ENCODE measurements around the gene C5orf24.
"Not testable (repeated sequence)": the region's sequence is repeated elsewhere in the genome, so short reads cannot be mapped to it uniquely, and the experiment has no call there.

C5orf24 gene

DNA sequence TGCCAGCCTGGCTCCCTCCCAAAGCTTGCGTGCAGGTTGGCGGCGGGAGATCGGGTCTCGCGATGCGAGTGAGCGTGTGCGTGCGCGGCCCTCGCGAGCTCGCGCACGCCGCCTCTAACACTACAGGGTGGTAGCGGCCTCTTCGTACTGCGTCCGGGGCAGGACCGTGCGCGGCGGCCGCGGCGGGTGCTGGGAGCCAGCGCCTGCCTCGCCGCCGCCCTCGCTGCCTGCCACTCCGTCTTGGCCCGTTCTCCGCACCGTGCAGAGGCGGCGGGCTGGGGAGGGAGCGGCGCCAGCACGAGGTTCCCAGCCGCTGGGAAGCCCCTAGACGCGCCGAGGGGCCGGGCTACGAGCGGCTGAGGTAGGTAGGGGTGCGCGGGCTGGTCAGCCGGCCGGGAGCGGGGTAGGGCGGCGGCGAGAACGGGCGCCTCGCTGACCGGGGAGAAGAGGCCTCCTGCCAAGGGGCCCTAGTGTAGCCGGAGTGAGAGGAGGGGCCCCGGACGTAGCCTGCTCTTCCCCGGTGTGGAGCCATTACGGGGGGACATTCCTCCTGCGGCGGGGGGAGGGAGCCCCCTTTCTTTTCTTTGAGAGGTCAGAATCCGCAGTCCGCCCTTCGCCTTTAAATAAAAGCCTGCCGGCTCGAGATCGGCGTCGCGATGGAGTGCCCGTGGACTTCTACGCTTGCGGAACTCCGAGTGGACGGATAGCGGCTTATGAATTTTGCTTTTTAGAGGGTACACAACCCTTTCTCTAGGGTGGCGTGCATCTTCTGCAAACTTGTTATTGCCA lies at the start of gene C5orf24:
Gene C5orf24 (plus strand): TSS at position 117 of the 789 bp plus-strand sequence. CDS start 8,933 bp downstream, outside the sequence.
- DNase-seq, result peak; percentile 97

DNA sequence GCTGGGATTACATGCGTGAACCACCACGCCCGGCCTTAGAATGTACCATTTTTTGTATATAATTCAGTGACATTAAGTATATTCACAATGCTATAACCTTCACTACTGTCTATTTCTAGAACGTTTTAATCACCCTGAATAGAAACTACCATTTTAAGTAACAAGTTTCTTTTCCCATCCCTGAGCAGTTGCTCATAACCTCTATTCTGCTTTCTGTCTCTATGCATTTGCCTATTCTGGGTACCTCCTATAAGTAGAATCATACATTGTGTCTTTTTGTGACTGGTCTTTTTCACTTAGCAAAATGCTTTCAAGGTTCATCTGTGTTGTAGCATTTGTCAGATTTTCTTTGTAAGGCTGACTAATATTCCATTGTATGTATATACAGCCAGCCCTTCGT lies 47.3 kb upstream of the C5orf24 start:
- DNase-seq, result no peak

DNA sequence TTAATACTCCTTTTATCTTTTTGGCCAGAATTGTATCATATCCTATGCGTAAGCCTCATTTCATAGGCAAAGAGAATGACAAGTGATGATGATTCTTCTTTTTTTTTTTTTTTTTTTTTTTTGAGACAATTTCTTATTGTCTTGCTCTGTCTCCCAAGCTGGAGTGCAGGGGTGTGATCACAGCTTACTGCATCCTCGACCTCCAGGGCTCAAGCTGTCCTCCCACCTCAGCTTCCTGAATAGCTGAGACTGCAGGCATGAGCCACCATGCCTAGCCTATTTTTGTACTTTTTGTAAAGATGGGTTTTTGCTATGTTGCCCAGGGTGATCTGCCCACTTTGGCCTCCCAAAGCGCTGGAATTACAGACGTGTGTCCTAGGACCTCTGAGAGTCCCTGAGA lies 41.9 kb upstream of the C5orf24 start:
- no peak for DNase-seq

GRCh38 chr5:134813407-134813806 lies 32.4 kb upstream of the C5orf24 start:
- no peak for DNase-seq

- no peak for DNase-seq
Measured at GRCh38 chr5:134813827-134814226, 31.9 kb upstream of the C5orf24 start.

GRCh38 chr5:134817006-134817405 lies 28.8 kb upstream of the C5orf24 start:
- no peak for DNase-seq

- no peak for DNase-seq
Measured at GRCh38 chr5:134818776-134819175, 27.0 kb upstream of the C5orf24 start.

DNA sequence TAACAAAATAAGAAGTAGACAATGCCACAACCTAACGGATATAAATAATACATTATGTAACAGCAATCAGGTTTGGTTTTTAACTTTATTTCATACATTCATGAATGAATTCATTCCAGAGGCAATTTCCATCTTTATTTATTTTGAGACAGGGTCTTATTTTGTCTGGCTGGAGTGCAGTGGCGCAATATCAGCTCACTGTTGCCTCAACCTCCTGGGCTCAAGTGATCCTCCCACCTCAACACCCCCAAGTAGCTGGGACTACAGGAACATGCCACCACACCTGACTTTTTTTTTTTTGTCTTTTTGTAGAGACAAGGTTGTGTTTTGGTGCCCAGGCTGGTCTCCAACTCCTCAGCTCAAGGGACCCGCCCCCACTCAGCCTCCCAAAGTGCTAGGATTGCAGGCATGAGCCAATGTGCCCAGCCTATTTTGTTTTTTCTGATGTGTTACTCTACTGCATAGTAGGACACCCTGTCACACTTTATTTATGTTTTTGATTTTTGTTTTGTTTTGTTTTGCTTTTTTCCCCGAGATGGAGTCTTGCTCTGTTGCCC lies 26.3 kb upstream of the C5orf24 start:
- DNase-seq, result no peak

DNA sequence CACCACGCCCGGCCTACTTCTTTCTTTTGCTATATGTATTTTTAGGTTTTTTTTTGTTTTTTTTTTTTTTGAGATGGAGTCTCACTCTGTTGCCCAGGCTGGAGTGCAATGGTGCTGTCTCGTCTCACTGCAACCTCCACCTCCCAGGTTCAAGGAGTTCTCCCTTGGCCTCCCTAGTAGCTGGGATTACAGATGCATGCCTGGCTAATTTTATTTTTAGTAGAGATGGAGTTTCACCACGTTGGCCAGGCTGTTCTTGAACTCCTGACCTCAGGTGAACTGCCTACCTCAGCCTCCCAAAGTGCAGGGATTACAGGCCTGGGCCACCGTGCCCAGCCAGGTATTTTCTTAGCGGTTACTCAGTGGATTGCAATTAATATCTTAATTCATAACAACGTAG lies 23.9 kb upstream of the C5orf24 start:
- DNase-seq, result no peak

DNA sequence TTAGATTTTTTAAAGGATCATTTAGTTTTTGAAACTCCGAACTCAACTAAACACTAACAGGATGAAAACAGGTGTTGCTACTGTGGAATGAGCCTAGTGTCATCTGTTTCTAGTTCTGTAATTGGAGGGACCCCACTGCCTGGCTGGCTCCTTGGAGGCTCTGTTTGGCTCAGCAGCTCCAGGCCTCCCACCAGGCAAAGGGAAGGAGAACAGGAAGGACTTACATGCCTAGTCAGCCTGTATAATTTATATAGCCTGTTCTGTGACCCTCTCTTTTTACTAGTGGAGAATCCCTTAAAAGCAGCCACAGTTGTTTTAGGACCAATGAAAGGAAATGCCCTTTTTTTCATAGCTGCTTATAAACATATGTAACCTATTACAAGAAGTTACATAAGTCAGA lies 21.1 kb upstream of the C5orf24 start:
- no peak for DNase-seq

GRCh38 chr5:134825212-134825611 lies 20.6 kb upstream of the C5orf24 start:
- DNase-seq, result no peak

- DNase-seq, result no peak
Measured at GRCh38 chr5:134833340-134834032, 12.3 kb upstream of the C5orf24 start.

DNA sequence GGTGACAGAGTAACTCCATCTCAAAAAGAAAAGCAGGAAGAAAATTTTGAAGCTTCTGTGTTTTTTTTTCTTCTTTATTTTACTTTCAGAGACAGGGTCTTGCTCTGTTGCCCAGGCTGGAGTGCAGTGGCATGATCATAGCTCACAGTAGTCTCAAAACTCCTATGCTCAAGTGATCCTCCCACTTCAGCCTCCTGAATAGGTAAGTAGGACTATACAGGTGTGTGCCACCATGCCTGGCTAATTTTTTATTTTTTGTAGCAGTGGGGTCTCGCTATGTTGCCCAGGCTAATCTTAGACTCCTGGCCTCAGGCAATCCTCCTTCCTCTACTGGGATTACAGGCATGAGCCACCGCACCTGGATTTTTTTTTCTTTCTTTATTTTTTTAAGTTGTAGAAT lies 10.1 kb upstream of the C5orf24 start:
- no peak for DNase-seq

GRCh38 chr5:134837530-134838181 lies 8.1 kb upstream of the C5orf24 start:
- DNase-seq, result no peak

DNA sequence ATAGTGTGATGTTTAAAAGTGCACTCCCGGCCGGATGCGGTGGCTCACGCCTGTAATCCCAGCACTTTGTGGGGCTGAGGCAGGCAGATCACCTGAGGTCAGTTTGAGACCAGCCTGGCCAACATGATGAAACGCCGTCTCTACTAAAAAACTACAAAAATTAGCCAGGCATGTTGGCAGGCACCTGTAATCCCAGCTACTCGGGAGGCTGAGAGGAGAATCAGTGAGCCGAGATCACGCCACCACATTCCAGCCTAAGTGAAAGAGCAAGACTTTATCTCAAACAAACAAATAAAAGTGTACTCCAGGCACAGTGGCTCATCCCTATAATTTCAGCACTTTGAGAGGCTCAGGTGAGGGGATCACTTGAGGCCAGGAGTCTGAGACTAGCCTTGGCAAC lies 7.4 kb upstream of the C5orf24 start:
- DNase-seq, result not testable (repeated sequence)

GRCh38 chr5:134840811-134841210 lies 5.0 kb upstream of the C5orf24 start:
- DNase-seq, result no peak

- DNase-seq, result no peak
Measured at GRCh38 chr5:134844252-134844651, 1.5 kb upstream of the C5orf24 start.

GRCh38 chr5:134845335-134845851 lies 375 bp upstream of the C5orf24 start:
- DNase-seq, result no peak

DNA sequence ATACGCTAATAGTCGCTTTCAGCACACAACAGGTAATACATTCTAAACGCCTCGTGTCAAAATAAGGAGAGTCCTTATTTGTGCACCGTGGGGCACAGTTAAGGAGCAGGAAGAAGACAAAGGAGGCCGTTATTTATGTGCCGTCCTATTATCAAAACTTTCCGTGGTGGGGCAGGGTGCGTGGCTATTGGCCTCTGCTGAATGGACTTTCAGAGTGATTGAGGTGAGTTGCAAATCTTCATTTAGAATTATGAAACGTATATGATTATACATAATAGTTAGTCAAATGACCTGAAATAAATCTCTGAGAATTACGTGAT lies 833 bp downstream of the C5orf24 start:
- no peak for DNase-seq

DNA sequence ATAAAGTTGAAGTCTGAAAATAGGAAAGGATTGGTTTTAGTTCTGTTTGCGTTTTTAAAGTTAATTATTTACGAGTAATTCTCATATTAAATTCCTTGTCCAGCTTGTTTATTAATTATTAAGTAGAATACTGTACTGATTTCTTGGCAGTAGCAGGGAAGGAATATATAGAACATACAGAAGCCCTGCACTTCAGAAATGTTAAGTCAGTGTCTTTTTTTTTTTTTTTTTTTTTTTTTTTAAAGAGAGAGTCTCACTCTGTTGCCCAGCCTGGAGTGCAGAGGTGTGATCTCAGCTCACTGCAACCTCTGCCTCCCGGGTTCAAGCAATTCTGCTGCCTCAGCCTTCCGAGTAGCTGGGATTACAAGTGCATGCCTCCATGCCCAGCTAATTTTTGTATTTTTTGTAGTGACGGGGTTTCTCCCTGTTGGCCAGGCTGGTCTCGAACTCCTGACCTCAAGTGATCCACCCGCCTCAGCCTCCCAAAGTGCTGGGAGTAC lies 3.7 kb downstream of the C5orf24 start:
- not testable (repeated sequence) for DNase-seq

- DNase-seq, result peak; percentile 28
Measured at GRCh38 chr5:134851307-134851923, 5.6 kb downstream of the C5orf24 start.

DNA sequence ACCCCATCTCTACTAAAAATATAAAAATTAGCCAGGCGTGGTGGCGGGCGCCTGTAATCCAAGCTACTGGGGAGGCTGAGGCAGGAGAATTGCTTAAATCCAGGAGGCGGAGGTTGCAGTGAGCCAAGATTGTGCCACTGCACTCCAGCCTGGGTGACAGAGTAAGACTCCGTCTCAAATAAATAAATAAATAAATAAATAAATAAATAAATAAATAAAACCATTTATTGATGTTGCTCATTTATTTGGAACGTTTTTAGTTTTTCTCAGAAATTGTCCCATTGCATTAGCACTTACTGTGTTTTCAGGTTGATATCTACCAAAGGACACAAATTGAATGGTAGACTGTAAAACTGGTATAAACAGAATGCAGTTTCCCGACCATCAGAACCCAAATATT lies 10.7 kb downstream of the C5orf24 start:
- DNase-seq, result not testable (repeated sequence)

- DNase-seq, result no peak
Measured at GRCh38 chr5:134857401-134857800, 11.6 kb downstream of the C5orf24 start.

Measured in femur (tissue), 1 donor.